B cell (primary cell): ENCODE data around the gene CCNI2. TPM values are rescaled to one million over a fixed set of nuclear protein-coding genes. Genes with fewer than 3 reads are reported as not detected.

Experiments
- ATAC-seq: fragments of 200-7000 bp; cut with Tn5 transposase; one replicate; pipeline ENCODE4 v1.10.0; 2021; ENCODE audit warnings: low read depth, mild to moderate bottlenecking, moderate number of reproducible peaks, moderate library complexity
- CTCF ChIA-PET: fragments of 350-600 bp; sonication (Branson Sonifier 250); formaldehyde crosslinking; loops from one replicate; lab custom pipeline; 2021; ENCODE audit warnings: antibody characterized with exemption, inconsistent platforms; lab: Charles Lee
- POLR2A ChIA-PET: fragments of 350-600 bp; sonication (Branson Sonifier 250); formaldehyde crosslinking; loops from one replicate; lab custom pipeline; 2021; ENCODE audit warnings: antibody characterized with exemption; lab: Charles Lee
- DNase-seq: peaks from one replicate; pipeline ENCODE4 v3.0.0; 2013
- H2AFZ ChIP-seq: 2 replicates; pipeline ENCODE4 v1.6.1; 2012; ENCODE audit warnings: mild to moderate bottlenecking, low read depth, low read length; ENCODE audit not compliant: insufficient read depth, poor library complexity, severe bottlenecking
- H3K27ac ChIP-seq, 2 donors: 1 replicate in 1 of 2; 2 replicates in 1 of 2; pipeline ENCODE4 v1.5.1; 2012 to 2013; ENCODE audit warnings: low read length in 2 of 2, mild to moderate bottlenecking in 2 of 2, moderate library complexity in 1 of 2
- H3K27me3 ChIP-seq, 4 experiments: fragments of 200-600 bp in 1 of 4; sonication (generic) in 1 of 4; replicated peaks in 1 of 4; 1 replicate in 2 of 4; 2 replicates in 2 of 4; pipeline versions ENCODE4 v1.6.1 to v1.7.0; 2013 to 2016; ENCODE audit warnings: low read length in 3 of 4, mild to moderate bottlenecking in 2 of 4, mixed read lengths in 1 of 4, moderate library complexity in 1 of 4; ENCODE audit not compliant: insufficient read depth in 4 of 4, control insufficient read depth in 3 of 4; ENCODE audit errors: control extremely low read depth in 1 of 4
- H3K36me3 ChIP-seq, 2 experiments: replicated peaks in 1 of 2; 1 replicate in 1 of 2; 2 replicates in 1 of 2; pipeline versions ENCODE4 v1.6.1 to v1.7.1; 2013; ENCODE audit warnings: low read length in 1 of 2; ENCODE audit not compliant: insufficient read depth in 2 of 2, control insufficient read depth in 1 of 2; ENCODE audit errors: control extremely low read depth in 1 of 2, extremely low read depth in 1 of 2
- H3K4me1 ChIP-seq, 2 donors: fragments of 200-600 bp in 1 of 2; sonication (generic) in 1 of 2; 1 replicate in 1 of 2; 2 replicates in 1 of 2; pipeline versions ENCODE4 v1.5.1 to v1.6.1; 2013 to 2017; ENCODE audit warnings: low read length in 2 of 2; ENCODE audit not compliant: control insufficient read depth in 2 of 2, insufficient read depth in 2 of 2
- H3K4me2 ChIP-seq: replicated peaks from 2 replicates; pipeline ENCODE3; 2012; ENCODE audit warnings: mild to moderate bottlenecking, low read depth, low read length; ENCODE audit not compliant: poor library complexity, severe bottlenecking
- H3K4me3 ChIP-seq, 5 experiments: fragments of 200-600 bp in 1 of 5; sonication (generic) in 1 of 5; 1 replicate in 3 of 5; 2 replicates in 2 of 5; pipeline versions ENCODE4 v1.5.1 to v1.7.0; 2011 to 2016; ENCODE audit warnings: low read length in 4 of 5, mild to moderate bottlenecking in 4 of 5, low read depth in 2 of 5, control low read depth in 1 of 5, moderate library complexity in 1 of 5; ENCODE audit not compliant: insufficient read depth in 1 of 5; ENCODE audit errors: control extremely low read depth in 1 of 5, extremely low read depth in 1 of 5
- H3K79me2 ChIP-seq: fragments of 200-600 bp; sonication (generic); one replicate; pipeline ENCODE4 v1.6.0; 2016; ENCODE audit warnings: low read length; ENCODE audit not compliant: control insufficient read depth, insufficient read depth
- H3K9ac ChIP-seq: fragments of 200-600 bp; sonication (generic); 2 replicates; pipeline ENCODE4 v1.6.1; 2017; ENCODE audit warnings: mild to moderate bottlenecking, low read length, moderate library complexity
- H3K9me3 ChIP-seq, 3 donors: one replicate each; pipeline versions ENCODE4 v1.6.1 to v1.7.1; 2013; ENCODE audit warnings: low read length in 2 of 3; ENCODE audit not compliant: control insufficient read depth in 2 of 3, insufficient read depth in 1 of 3; ENCODE audit errors: control extremely low read depth in 1 of 3
- H4K20me1 ChIP-seq: 2 replicates; pipeline ENCODE4 v1.6.0; 2012; ENCODE audit warnings: mild to moderate bottlenecking, low read length; ENCODE audit not compliant: insufficient read depth, control insufficient read depth, poor library complexity, severe bottlenecking
- H3K27ac Mint-ChIP-seq: one replicate; pipeline ENCODE4 v1.8.0; 2021; ENCODE audit warnings: mixed read lengths
- H3K27me3 Mint-ChIP-seq: one replicate; pipeline ENCODE4 v1.8.0; 2021; ENCODE audit warnings: mixed read lengths
- H3K4me1 Mint-ChIP-seq: one replicate; pipeline ENCODE4 v1.8.0; 2021; ENCODE audit warnings: mixed read lengths
- H3K4me3 Mint-ChIP-seq: one replicate; pipeline ENCODE4 v1.8.0; 2021; ENCODE audit warnings: mixed read lengths
- H3K9me3 Mint-ChIP-seq: one replicate; pipeline ENCODE4 v1.8.0; 2022; ENCODE audit warnings: mixed read lengths; ENCODE audit not compliant: insufficient read depth
- CTCF ChIP-seq: fragments of 200-600 bp; IDR thresholded peaks from one replicate; pipeline ENCODE4 v1.8.0; 2022; ENCODE audit warnings: antibody characterized with exemption, mild to moderate bottlenecking
- EZH2 ChIP-seq: IDR thresholded peaks from 2 replicates; pipeline ENCODE4 v1.6.1; 2012; ENCODE audit warnings: borderline replicate concordance, low read depth, mild to moderate bottlenecking, moderate library complexity, low read length; ENCODE audit not compliant: insufficient read depth, poor library complexity, severe bottlenecking
- WGBS: methylation state at CpG from one replicate; pipeline ENCODE4 v1.1.5; 2013; ENCODE audit warnings: missing lambda C conversion rate; ENCODE audit not compliant: insufficient coverage; 5-methylcytosine and 5-hydroxymethylcytosine counted together
- intact Hi-C: fragments of 100-400 bp; cut with micrococcal nuclease; formaldehyde crosslinking; loops from one replicate; pipeline ENCODE4 v1.10.0; 2022
- polyA plus RNA-seq: library from polyadenylated mRNA; depleted of rRNA; stranded (reverse); fragments of >200 nt; gene quantifications from 2 replicates; pipeline ENCODE4 v1.2.3, GENCODE V29; 2012
- total RNA-seq, 2 donors: library from RNA; stranded (reverse); fragments of 120-200 nt in 1 of 2; gene quantifications; 1 replicate in 1 of 2; 2 replicates in 1 of 2; pipeline versions ENCODE4 v1.2.3 to v1.2.4, GENCODE V29; 2013 to 2022

The CCNI2 gene
- total and polyA plus RNA-seq, 2 donors (not counting 1 experiment from before 2014, with no cell fraction given) = 0.39 to 2.0 TPM

GRCh38 chr5:132736853-132737833 lies 10.1 kb upstream of the CCNI2 start, which contains the start of gene KIF3A:
Gene KIF3A, minus strand, starts transcription at chr5:132737546. Its CDS starts 127 bp downstream, at chr5:132737419.
- Histone ChIP-seq H3K27me3 (peaks cover 0 to 3% (median 2%) of the 10 kb centered on the region in 4 experiments), H3K27ac (peak within 1 kb of the TSS; percentile 34 to 58), H3K4me3 (peak within 1 kb of the TSS; percentile 57 to 80 (median 74)), H3K36me3 (peaks cover 0 to 2% of the 10 kb centered on the region in 2 experiments), H3K4me2 (peak within 1 kb of the TSS; percentile 86), H3K9me3 (peaks cover under 1 to 4% (median 3%) of the 10 kb centered on the region in 3 donors), H4K20me1 (no peaks in the 10 kb centered on the region), H3K9ac (peak within 1 kb of the TSS; percentile 73), H3K79me2 (peaks cover 17% of the 10 kb centered on the region), H3K4me1 (peaks cover 11 to 13% of the 10 kb centered on the region in 2 donors), H2AFZ (peak within 1 kb of the TSS; percentile 97)
- TF ChIP-seq EZH2 (no peak), CTCF (peak; percentile 9)
- Mint-ChIP-seq H3K27ac (peak within 1 kb of the TSS; percentile 96), H3K4me1 (peaks cover 22% of the 10 kb centered on the region), H3K4me3 (peak within 1 kb of the TSS; percentile 89), H3K9me3 (no peaks in the 10 kb centered on the region), H3K27me3 (peaks cover 10% of the 10 kb centered on the region)
- ChIA-PET CTCF (interaction anchor here (0.6 to 2.3 kb wide), 7 partner anchors 10 to 369 kb away, joined by 3 to 13 read pairs (median 3); partner anchors contain the start of genes CCNI2 and RAD50), POLR2A (interaction anchor here (0.6 to 0.8 kb wide), 3 partner anchors 20 to 226 kb away, joined by 3 to 4 read pairs (median 3); no protein-coding TSS in a partner anchor)
- ATAC-seq (peak; percentile 90), DNase-seq (peak; percentile 98)
- intact Hi-C loops = loop anchor here (1.0 to 2.0 kb wide), 6 partner anchors 10 to 352 kb away; partner anchors contain the start of genes CCNI2, GDF9, RAD50 and UQCRQ
- whole genome bisulfite sequencing = 2% methylated on average over 78 of the region's 81 CpGs
